IPS-20b (cell line): ENCODE data around the gene WAPL.
A peak's percentile ranks its signal among the peaks of the same experiment; 100 is the strongest.
"Not testable (repeated sequence)": the region's sequence is repeated elsewhere in the genome, so short reads cannot be mapped to it uniquely, and the experiment has no call there.

Source experiments
- H3K27ac ChIP-seq: one replicate; pipeline ENCODE4 v1.5.1; 2013; ENCODE audit warnings: low read length
- H3K27me3 ChIP-seq: 2 replicates; pipeline ENCODE4 v1.6.1; 2013; ENCODE audit warnings: mild to moderate bottlenecking, low read length, inconsistent platforms; ENCODE audit not compliant: insufficient read depth
- H3K36me3 ChIP-seq: 2 replicates; pipeline ENCODE4 v1.6.1; 2013; ENCODE audit warnings: low read depth, mild to moderate bottlenecking, inconsistent platforms, low read length, moderate library complexity; ENCODE audit not compliant: insufficient read depth
- H3K4me1 ChIP-seq: 2 replicates; pipeline ENCODE4 v1.6.1; 2013; ENCODE audit warnings: mild to moderate bottlenecking, control low read depth, inconsistent platforms, low read length, moderate library complexity; ENCODE audit not compliant: insufficient read depth
- H3K4me3 ChIP-seq: 2 replicates; pipeline ENCODE4 v1.5.1; 2013; ENCODE audit warnings: mild to moderate bottlenecking, low read length, inconsistent platforms
- H3K9ac ChIP-seq: 2 replicates; pipeline ENCODE4 v1.6.1; 2013; ENCODE audit warnings: low read depth, mild to moderate bottlenecking, inconsistent platforms, low read length, moderate library complexity
- H3K9me3 ChIP-seq: 2 replicates; pipeline ENCODE4 v1.6.1; 2013; ENCODE audit warnings: mild to moderate bottlenecking, low read depth, low read length, inconsistent platforms; ENCODE audit not compliant: insufficient read depth

The WAPL gene

GRCh38 chr10:86538547-86538946 lies 17.0 kb upstream of the WAPL start:
- H3K27me3 ChIP-seq, result peaks cover 22% of the 10 kb centered on the region; the same call in 1 of the 2 replicates
- H3K36me3 ChIP-seq, result no peaks in the 10 kb centered on the region
- no peak overlapping the region for H3K9ac ChIP-seq
- peaks cover 17% of the 10 kb centered on the region for H3K4me1 ChIP-seq
- no peak overlapping the region for H3K27ac ChIP-seq
- H3K9me3 ChIP-seq, result no peaks in the 10 kb centered on the region
- H3K4me3 ChIP-seq, result no peak overlapping the region

GRCh38 chr10:86538040-86538439 lies 16.4 kb upstream of the WAPL start:
- H3K9ac ChIP-seq, H3K27ac ChIP-seq, H3K9me3 ChIP-seq, H3K4me3 ChIP-seq, H3K36me3 ChIP-seq: not testable (repeated sequence)
- H3K27me3 ChIP-seq, result peaks cover 22% of the 10 kb centered on the region; the same call in 1 of the 2 replicates
- peaks cover 17% of the 10 kb centered on the region for H3K4me1 ChIP-seq

- Histone ChIP-seq H3K36me3 (no peaks in the 10 kb centered on the region), H3K4me3 (no peak overlapping the region; the same call in 1 of the 2 replicates), H3K9me3 (no peaks in the 10 kb centered on the region), H3K4me1 (peaks cover 17% of the 10 kb centered on the region), H3K9ac (no peak overlapping the region), H3K27ac (no peak overlapping the region), H3K27me3 (peaks cover 22% of the 10 kb centered on the region; the same call in 1 of the 2 replicates)
These were observed 14.8 kb upstream of the WAPL start for GRCh38 chr10:86536294-86536861.

GRCh38 chr10:86535132-86535882 lies 13.7 kb upstream of the WAPL start:
- Histone ChIP-seq H3K4me1 (peaks cover 17% of the 10 kb centered on the region), H3K27ac (no peak overlapping the region), H3K27me3 (peaks cover 22% of the 10 kb centered on the region; the same call in 1 of the 2 replicates), H3K9ac (peak overlapping the region; percentile 30; the same call in 1 of the 2 replicates), H3K36me3 (no peaks in the 10 kb centered on the region), H3K4me3 (peak overlapping the region; percentile 62), H3K9me3 (no peaks in the 10 kb centered on the region)

- Histone ChIP-seq H3K9me3 (no peaks in the 10 kb centered on the region), H3K9ac (no peak overlapping the region), H3K27ac (no peak overlapping the region), H3K4me3 (no peak overlapping the region), H3K36me3 (no peaks in the 10 kb centered on the region), H3K4me1 (peaks cover 17% of the 10 kb centered on the region), H3K27me3 (peaks cover 22% of the 10 kb centered on the region; the same call in 1 of the 2 replicates)
These were observed 11.7 kb upstream of the WAPL start for GRCh38 chr10:86533328-86533727.

GRCh38 chr10:86528736-86529135 lies 7.1 kb upstream of the WAPL start:
- H3K27me3 ChIP-seq, H3K4me1 ChIP-seq, H3K9ac ChIP-seq, H3K27ac ChIP-seq, H3K9me3 ChIP-seq, H3K4me3 ChIP-seq, H3K36me3 ChIP-seq: not testable (repeated sequence)

- Histone ChIP-seq H3K36me3 (no peaks in the 10 kb centered on the region), H3K9me3 (no peaks in the 10 kb centered on the region), H3K9ac (no peak overlapping the region), H3K27ac (no peak overlapping the region), H3K27me3 (peaks cover 7% of the 10 kb centered on the region; the same call in 1 of the 2 replicates), H3K4me3 (no peak overlapping the region), H3K4me1 (0 out of 2 replicates have a peak, but pooled peaks cover 9% of the 10 kb centered on the region)
These were observed 5.0 kb upstream of the WAPL start for GRCh38 chr10:86526606-86527005.

GRCh38 chr10:86525713-86526112 lies 4.1 kb upstream of the WAPL start:
- not testable (repeated sequence) for H3K4me3 ChIP-seq, H3K36me3 ChIP-seq, H3K9ac ChIP-seq, H3K9me3 ChIP-seq, H3K4me1 ChIP-seq, H3K27ac ChIP-seq, H3K27me3 ChIP-seq

- Histone ChIP-seq H3K27me3 (peaks cover 7% of the 10 kb centered on the region; the same call in 1 of the 2 replicates), H3K27ac (no peak overlapping the region), H3K36me3 (no peaks in the 10 kb centered on the region), H3K9me3 (no peaks in the 10 kb centered on the region), H3K4me3 (no peak overlapping the region; the same call in 1 of the 2 replicates), H3K4me1 (peaks cover 13% of the 10 kb centered on the region; the same call in 1 of the 2 replicates), H3K9ac (no peak overlapping the region)
These were observed 2.8 kb upstream of the WAPL start for GRCh38 chr10:86524225-86524962.

- Histone ChIP-seq H3K9ac (no peak overlapping the region), H3K36me3 (0 out of 2 replicates have a peak, but pooled peaks cover 6% of the 10 kb centered on the region), H3K9me3 (no peaks in the 10 kb centered on the region), H3K27me3 (peaks cover 7% of the 10 kb centered on the region; the same call in 1 of the 2 replicates), H3K27ac (no peak overlapping the region), H3K4me3 (peak overlapping the region; percentile 98), H3K4me1 (peaks cover 13% of the 10 kb centered on the region; the same call in 1 of the 2 replicates)
These were observed 1.8 kb upstream of the WAPL start for GRCh38 chr10:86523348-86523747.

- Histone ChIP-seq H3K9ac (peak overlapping the region; percentile 95; the same call in 1 of the 2 replicates), H3K4me1 (peaks cover 13% of the 10 kb centered on the region; the same call in 1 of the 2 replicates), H3K36me3 (peaks cover 14% of the 10 kb centered on the region), H3K27me3 (peaks cover 7% of the 10 kb centered on the region; the same call in 1 of the 2 replicates), H3K9me3 (no peaks in the 10 kb centered on the region), H3K4me3 (peak overlapping the region; percentile 98), H3K27ac (no peak overlapping the region)
These were observed 891 bp upstream of the WAPL start for GRCh38 chr10:86522510-86522855.
